ENCODE measurements around the gene CIAO1.
"Not testable (repeated sequence)": the region's sequence is repeated elsewhere in the genome, so short reads cannot be mapped to it uniquely, and the experiment has no call there.

CIAO1 gene

DNA sequence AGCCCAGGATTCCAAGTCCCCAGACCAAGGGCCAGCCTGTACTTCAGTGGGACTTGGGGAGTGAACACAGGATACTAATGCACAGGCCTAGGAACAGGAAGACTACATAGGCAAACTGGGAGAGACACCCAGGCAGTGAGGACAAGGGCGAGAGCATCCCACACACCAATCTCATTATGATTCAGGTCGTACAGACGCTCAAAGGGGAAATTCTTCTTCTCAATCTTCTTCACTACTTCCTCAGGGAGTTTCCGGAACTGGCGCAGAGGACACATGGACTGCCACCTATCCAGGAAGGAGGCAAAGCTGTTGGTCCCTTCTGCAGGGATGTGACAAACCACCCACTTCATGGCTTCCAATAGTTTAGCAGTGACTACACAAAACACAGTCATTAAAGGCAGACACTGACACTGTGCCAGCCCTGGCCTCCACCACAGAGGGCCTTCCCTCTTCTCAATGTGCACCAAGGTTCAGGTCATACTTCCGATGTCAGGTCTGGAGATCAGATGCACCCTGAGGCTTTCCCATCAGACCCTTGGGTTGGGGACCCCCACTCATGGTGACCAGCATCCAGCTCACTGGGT, 21.3 kb downstream of the CIAO1 start:
- no peak for DNase-seq

DNA sequence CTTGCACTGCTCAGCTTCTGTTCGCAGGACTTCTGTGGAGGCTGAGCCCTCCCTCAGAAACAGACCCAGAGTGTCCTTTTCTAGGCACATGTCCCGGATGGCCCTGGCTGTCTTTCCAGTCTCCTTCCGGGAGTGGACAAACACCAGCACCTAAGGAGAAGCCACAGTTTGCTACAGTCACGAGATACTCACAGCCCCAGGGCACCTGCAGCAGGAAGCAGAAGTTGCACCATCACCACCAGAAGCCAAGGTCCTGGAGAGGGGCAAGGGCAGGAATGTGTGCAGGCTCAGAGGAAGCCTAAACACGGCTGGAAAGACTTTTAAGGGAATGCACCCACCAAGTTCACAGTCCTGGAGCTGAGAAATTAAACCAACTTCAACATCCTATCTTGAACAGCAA, 25.7 kb downstream of the CIAO1 start:
- DNase-seq: no peak

DNA sequence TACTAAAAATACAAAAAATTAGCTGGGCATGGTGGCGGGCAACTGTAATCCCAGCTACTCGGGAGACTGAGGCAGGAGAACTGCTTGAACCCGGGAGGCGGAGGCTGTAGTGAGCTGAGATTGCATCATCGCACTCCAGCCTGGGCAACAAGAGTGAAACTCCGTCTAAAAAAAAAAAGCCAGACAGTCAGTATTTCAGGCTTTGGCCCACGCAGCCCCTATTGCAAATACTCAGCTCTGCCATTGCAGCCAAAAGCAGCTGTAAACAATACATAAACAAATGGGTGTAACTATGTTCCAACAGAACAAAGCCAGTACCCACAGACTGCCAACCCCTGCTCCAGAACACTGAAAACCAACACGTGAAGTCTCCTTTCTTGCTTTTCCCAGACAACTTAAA, 28.2 kb downstream of the CIAO1 start:
- not testable (repeated sequence) for DNase-seq

- DNase-seq: no peak
Measured at GRCh38 chr2:96296925-96297324, 30.9 kb downstream of the CIAO1 start.

- no peak for DNase-seq
Measured at GRCh38 chr2:96301865-96302264, 35.8 kb downstream of the CIAO1 start.

DNA sequence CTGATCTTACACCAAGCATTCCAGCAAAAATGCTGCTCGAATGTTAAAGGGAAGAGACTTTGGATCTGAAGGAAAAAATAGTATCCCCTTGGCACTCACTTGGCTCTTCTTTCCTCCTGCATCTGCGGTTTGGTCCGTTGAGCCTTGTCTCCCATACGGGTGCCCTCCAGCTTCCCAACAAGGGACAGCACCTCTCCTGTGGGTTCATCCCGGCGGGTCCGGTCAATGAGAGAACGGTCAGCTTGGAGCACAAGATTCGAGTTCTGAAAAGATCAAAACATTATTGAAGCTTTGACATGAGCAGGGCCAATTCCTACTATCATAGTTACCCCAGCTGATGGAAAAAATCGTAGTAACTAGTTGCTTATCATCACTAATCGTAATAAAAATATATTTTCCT, 38.6 kb downstream of the CIAO1 start:
- DNase-seq: no peak

DNA sequence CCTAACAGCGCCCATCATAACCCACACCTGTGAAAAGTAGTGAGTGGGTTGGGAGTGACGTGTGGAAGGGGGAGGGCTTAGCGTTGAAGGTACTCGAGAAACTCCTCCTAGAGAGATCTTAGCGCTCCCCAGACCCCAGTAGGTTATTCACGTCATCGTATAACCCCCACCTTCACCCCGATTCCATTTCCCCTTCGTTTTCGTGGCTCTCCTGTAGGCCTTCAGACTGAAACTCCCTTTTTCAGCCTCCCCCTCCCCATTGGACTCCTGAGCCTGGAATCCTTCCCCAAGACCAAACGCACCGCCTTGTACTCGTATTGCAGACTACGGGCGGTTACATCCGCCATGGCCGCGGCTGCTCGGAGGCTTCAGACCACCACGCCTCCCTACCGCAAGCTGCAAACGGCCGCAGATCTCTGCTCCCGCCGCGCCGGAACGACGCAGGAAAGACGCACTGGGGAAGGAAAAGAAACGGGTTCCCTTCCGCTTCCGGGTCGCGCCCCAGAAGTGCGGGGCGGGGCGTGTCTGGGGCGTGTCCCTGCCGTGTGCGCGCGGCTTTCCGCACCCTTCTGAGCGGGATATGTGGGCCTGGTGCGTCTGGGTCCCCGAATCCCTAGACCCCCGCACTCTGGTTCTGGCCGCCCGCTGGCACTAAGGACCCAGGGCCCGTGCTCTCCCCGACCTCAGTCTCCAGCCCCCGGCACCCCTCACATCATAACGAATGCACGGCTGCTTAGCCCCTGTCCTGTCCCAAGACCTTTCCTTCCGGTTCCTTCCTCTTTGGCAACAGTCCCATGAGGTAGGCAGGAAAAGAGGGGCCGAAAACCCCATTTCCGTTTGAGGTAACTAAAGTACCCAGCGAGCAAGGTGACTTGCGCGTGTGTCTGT, 39.3 kb downstream of the CIAO1 start, which contains the start of gene SNRNP200:
TSS of gene SNRNP200 (minus strand) at position 456 of the 888 bp plus-strand sequence. CDS start at position 347, 109 bp downstream.
- peak; percentile 91 for DNase-seq

DNA sequence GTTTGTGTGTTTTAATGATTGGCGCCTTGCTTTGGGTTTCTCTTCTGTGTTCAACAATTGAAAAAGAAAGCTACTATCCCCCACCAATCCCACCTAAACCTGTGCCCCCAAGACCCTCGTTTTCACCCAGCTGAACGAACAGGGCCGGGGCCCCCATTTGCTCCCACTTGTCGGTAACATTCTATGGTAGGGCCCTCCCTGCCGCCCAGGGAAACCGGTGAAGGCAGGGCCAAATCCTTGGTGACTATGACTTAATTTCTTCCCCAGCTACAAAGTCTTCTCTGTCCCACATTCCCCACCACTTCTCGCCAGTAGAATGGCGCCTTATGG, 39.9 kb downstream of the CIAO1 start:
- no peak for DNase-seq

DNA sequence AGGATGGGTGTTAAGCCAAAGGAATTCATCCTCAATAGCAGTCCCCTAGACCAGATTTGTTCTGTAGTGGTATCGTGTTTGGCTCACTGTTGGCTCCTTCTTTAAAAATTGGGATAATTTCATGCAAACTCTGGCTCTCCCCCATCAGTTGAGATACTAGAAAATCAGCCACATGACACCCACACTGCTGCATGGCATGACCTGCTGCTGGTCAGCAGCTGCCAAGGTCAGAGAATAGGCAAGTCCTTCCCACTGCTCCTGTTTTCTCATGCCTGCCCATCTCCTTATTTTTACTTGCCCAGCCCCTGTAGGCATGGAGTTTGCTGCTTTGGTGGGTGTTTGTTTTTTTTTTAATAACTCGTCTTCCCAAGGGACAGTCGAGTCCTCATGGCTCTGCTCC, 40.3 kb downstream of the CIAO1 start:
- no peak for DNase-seq

- peak; percentile 74 for DNase-seq
Measured at GRCh38 chr2:96308248-96308647, 42.2 kb downstream of the CIAO1 start.

DNA sequence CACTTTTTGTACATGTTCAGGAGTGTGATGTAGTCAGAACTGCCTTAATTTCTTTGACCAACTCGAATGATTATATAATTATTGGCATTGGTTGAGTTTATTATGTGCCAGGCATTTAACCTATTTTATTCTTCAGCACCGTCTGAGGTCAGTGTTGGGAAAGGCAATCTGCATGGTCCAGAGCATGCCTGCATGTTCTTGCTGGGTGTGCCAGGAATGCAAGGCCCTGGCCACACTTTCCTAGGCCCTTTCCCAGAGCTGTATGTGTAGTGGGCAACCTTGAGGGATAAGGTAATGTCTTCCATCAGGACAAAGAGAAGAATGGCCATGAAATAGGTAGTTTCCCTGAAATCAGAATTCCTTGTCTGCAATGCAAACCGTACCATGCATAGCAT, 49.0 kb downstream of the CIAO1 start:
- DNase-seq: no peak

- no peak for DNase-seq
Measured at GRCh38 chr2:96315400-96316071, 49.5 kb downstream of the CIAO1 start.

- DNase-seq: no peak
Measured at GRCh38 chr2:96316999-96317398, 51.0 kb downstream of the CIAO1 start.

DNA sequence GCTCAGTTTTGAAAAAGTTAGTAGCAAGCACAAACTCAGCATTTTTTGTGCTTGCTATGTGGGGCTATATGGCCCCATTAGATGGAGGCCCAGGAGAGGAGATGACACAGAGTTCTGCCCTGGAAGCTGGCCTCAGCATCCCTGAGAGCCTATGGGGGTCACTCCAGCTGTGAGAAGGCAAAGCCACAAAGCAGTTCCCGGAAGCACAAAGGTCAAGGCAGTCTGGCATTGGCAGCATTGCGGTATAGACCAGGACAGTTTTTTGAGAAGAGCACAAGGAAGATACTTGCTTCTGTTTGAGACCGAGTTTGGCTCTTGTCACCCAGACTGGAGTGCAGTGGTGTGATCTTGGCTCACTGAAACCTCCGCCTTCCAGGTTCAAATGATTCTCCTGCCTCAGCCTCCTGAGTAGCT, 51.6 kb downstream of the CIAO1 start:
- DNase-seq: no peak

DNA sequence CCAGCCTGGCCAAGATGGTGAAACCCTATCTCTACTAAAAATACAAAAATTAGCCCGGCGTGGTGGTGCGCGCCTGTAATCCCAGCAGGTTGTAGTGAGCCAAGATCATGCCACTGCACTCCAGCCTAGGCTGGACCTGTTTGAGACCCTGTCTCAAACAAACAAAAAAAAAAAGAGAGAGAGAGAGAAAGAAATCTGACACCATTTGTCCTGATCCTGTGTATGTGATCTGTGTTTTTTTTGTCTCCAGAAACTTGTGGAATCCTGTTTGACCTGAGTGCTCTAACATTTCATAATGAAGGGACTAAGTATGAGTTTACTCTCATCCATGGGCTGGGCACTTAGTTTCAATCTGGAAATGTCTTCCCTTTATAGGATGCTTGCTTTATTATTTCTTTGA, 52.7 kb downstream of the CIAO1 start:
- no peak for DNase-seq

- DNase-seq: no peak
Measured at GRCh38 chr2:96319396-96319795, 53.4 kb downstream of the CIAO1 start.

DNA sequence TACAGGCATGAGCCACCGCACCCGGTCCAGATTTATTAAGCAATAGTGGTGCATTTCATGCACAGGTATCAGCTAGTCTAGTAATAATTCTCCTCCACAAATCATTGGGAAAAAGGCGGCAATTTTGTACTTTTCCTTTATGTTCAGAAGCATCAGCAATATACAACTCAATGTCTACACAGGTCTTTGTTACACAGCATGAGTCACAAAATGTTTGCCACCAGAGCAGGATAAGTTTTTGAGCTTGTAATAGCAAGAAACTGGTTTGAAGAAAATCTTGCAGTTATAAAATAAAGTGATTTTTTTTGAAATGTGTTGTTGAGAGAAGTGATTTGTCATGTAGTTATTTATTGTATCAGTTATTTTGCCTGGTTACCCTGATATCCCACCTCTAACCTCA, 54.3 kb downstream of the CIAO1 start:
- no peak for DNase-seq

DNA sequence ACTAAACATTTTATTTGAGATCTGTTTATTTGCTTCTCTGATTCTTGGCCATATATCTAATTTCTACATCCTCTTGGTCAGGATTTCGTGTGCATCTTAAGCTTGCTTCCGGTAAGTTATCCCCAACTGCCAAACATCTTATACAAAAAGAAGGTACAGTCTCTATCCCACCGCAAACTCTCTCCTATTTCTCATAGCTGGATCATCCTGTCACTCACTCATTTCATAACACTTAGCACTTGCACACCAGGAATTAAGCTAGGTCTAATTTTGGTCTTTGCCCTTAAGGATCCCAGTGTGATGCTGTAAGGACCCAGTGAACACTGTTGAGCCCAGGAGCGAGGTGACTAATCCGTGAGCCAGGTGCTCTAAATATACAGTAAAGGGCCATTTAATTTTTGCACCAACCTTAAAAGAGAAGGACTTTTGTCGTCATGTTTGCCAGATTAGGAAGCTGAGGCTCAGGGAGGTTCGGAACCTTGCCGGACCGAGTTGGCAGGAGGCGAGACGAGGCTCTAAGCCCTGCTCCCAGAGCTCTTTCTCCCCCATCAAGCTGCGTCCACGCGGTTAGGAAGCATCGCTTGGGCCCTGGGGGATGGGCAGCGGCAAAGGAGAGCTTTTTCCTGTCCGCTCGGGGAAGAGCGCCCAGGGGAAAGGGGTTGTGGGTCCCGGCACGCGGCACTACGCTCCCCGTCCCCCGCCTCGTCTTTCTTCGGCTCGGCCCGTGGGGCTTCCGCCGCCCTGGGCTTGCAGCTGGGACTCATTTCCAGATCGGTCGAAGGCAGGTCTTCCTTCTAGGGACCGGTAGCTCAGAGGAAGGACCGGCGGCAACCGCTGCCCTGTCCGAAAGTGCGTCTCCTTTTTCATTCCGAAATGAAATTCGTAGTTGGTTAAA, 55.0 kb downstream of the CIAO1 start:
- peak; percentile 69 for DNase-seq
